ENCODE data around the gene TLR4.

Gene TLR4

DNA sequence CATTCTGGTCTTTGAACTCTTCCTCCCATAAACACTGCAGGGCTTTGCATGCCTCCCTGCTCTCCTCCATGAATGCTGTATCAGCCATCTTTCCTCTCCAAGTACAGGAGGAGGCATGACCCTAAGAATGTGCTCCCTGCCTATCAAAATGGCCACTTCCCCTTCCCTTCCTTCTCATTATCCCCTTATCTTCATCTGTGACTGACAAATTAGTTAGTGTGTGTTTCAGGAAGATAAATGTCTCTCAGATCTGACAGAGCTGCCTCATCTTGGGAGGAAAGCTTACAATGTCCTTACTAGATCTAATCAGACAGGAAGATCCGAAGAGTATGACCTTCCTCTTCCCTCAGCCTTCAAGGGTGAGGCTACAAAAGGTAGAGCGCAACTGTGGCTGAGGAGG lies 46.2 kb downstream of the TLR4 start:
- TF ChIP-seq POU2F2 (IDR thresholded peaks at IDR 0.05; ENCODE audit: low read depth, low read length), result no peak
- TF ChIP-seq PAX5 (IDR thresholded peaks at IDR 0.05; ENCODE audit: insufficient read depth, low read length, severe bottlenecking), result no peak
- no peak for TF ChIP-seq POLR2A (IDR thresholded peaks at IDR 0.05; ENCODE audit: low read depth, low read length)
- TF ChIP-seq TAF1 (IDR thresholded peaks at IDR 0.05; ENCODE audit: low read depth, low read length), result no peak
- no peak for TF ChIP-seq SPI1 (IDR thresholded peaks at IDR 0.05; ENCODE audit: low read depth, low read length)
- no peak for TF ChIP-seq POLR2AphosphoS5 (IDR thresholded peaks at IDR 0.05; ENCODE audit: low read depth, low read length)
- FAIRE-seq, result no peak
- DNase-seq (ENCODE audit: insufficient read length, low spot score), result no peak

DNA sequence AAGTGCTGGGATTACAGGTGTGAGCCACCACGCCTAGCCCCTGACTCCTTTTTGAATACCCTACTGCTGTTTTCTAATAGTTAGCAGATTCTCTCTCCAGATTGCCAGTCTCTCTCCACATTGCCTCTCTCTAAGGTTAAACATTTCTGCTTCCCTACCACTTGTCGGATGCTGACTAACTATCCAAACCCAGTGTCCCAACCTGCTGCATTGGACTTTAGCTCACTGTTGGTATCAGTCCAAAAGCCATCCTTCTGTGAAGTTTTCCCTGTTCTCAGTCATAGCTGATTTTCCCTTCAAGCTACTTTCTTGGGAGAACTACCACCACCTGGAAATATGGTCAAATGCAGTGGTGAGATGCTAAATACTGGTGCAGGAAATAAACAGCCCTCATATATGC lies 48.7 kb downstream of the TLR4 start:
- FAIRE-seq (no peak), DNase-seq (ENCODE audit: insufficient read length, low spot score) (no peak)
- TF ChIP-seq POLR2AphosphoS5 (IDR thresholded peaks at IDR 0.05; ENCODE audit: low read depth, low read length), result no peak
- no peak for TF ChIP-seq SPI1 (IDR thresholded peaks at IDR 0.05; ENCODE audit: low read depth, low read length)
- no peak for TF ChIP-seq PAX5 (IDR thresholded peaks at IDR 0.05; ENCODE audit: insufficient read depth, low read length, severe bottlenecking)
- no peak for TF ChIP-seq TAF1 (IDR thresholded peaks at IDR 0.05; ENCODE audit: low read depth, low read length)
- no peak for TF ChIP-seq POLR2A (IDR thresholded peaks at IDR 0.05; ENCODE audit: low read depth, low read length)
- TF ChIP-seq POU2F2 (IDR thresholded peaks at IDR 0.05; ENCODE audit: low read depth, low read length), result no peak

DNA sequence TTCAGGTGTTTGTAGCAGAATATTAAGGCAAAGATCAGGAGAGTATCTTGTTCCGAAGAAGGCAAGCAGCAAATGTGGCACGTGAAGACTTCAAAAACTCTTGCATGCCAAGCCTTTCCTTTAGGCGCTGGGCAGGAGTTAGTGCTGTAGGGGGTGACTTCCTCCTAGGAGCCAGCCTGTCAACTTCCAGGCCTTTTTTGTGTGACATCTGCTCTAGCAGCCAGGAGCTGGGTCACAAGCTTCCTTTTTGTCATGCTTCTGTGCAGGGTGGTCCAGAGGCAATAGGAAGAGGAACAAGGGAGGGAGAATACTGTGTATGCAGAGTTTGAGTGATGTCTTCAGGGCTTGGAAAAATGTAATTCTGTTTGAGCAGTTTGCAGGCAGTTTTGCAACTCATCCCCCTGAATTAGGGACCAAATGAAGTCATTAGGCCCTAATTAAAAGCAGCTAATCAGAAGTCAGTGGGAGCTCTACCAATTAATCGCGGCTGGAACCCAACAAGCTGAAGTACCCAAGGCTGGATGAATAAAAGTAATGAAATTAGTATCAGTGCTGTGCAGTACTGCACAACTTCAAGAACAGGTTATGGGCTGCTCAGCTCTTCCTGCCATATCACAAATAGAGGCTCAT lies 53.5 kb downstream of the TLR4 start:
- FAIRE-seq, result no peak
- no peak for TF ChIP-seq PAX5 (IDR thresholded peaks at IDR 0.05; ENCODE audit: insufficient read depth, low read length, severe bottlenecking)
- no peak for TF ChIP-seq POLR2AphosphoS5 (IDR thresholded peaks at IDR 0.05; ENCODE audit: low read depth, low read length)
- TF ChIP-seq TAF1 (IDR thresholded peaks at IDR 0.05; ENCODE audit: low read depth, low read length), result no peak
- TF ChIP-seq POLR2A (IDR thresholded peaks at IDR 0.05; ENCODE audit: low read depth, low read length), result no peak
- no peak for TF ChIP-seq SPI1 (IDR thresholded peaks at IDR 0.05; ENCODE audit: low read depth, low read length)
- no peak for TF ChIP-seq POU2F2 (IDR thresholded peaks at IDR 0.05; ENCODE audit: low read depth, low read length)
- DNase-seq (ENCODE audit: insufficient read length, low spot score), result no peak

DNA sequence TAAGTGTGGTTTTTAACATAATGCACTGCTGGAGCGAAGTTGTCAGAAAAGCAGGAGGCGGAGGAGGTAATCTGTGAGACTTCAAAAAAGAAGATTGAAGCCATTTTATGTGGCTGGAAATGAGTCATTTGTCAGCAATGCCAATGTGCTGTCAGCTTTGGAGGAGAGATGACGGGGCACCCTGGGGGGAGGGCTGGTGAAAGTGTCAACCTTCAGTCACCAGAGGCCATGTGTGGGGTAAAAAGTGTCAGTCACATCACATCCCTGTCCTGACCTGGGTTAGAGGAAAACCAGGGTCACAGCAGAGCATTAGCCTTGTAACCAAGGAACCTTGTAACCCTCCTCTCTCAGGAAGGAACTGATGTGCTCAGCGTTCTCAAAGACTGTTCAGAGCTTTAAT lies 59.1 kb downstream of the TLR4 start:
- no peak for FAIRE-seq
- DNase-seq (ENCODE audit: insufficient read length, low spot score), result no peak
- TF ChIP-seq POLR2A (IDR thresholded peaks at IDR 0.05; ENCODE audit: low read depth, low read length), result no peak
- TF ChIP-seq SPI1 (IDR thresholded peaks at IDR 0.05; ENCODE audit: low read depth, low read length), result no peak
- no peak for TF ChIP-seq POLR2AphosphoS5 (IDR thresholded peaks at IDR 0.05; ENCODE audit: low read depth, low read length)
- no peak for TF ChIP-seq POU2F2 (IDR thresholded peaks at IDR 0.05; ENCODE audit: low read depth, low read length)
- TF ChIP-seq PAX5 (IDR thresholded peaks at IDR 0.05; ENCODE audit: insufficient read depth, low read length, severe bottlenecking), result no peak
- no peak for TF ChIP-seq TAF1 (IDR thresholded peaks at IDR 0.05; ENCODE audit: low read depth, low read length)

DNA sequence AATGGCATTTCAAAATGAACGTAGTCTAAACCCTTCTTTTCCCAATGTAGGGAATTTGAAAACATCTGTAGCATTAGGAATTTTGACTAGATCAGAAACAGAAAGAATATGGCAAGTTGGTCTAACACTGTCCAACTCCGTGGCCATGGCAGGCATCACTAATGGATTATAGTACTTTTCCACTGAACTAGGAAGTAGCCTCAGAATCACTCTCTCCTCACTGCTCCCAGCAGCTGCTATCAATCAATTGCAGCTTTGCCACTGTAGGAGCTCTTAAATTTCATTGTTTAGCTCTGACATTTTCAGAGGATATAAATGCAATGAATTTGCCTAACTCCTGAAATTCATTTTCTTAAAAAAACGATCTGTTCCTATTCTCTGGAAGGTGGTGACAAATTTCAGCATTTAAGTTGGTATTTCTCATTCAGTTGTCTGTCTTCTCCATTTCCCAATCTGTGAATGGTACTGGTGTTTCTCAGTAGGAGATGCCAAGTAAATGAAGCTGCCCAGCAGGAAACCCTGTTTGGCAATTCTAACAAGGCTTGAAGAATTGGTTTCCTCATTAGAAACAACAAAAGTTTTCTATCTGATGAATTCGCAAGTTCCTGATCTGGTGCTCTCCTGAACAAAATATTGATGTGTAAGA lies 64.7 kb downstream of the TLR4 start:
- FAIRE-seq (no peak), DNase-seq (ENCODE audit: insufficient read length, low spot score) (no peak)
- TF ChIP-seq SPI1 (IDR thresholded peaks at IDR 0.05; ENCODE audit: low read depth, low read length) (no peak), POLR2A (IDR thresholded peaks at IDR 0.05; ENCODE audit: low read depth, low read length) (no peak), TAF1 (IDR thresholded peaks at IDR 0.05; ENCODE audit: low read depth, low read length) (no peak), POU2F2 (IDR thresholded peaks at IDR 0.05; ENCODE audit: low read depth, low read length) (no peak)

DNA sequence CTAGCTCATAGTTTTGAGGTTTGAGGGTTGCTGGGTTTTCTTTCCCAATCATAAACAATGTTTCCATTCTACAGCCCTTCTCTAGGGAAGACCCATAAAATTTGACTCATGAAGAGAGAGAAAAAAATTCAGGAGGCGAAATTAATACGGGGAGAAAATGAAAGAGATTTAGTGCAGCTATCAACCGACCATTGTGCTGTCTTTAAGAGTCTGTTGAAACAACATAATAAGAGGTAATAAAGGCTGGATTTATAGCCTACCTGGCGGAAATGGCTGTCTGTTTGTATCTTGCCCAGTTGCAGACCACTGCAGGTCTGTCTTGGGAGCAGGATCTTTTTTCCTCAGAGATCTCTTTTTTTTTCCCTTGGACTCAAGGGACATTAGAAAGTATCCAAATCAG lies 66.9 kb downstream of the TLR4 start:
- FAIRE-seq, result no peak
- DNase-seq (ENCODE audit: insufficient read length, low spot score), result no peak
- TF ChIP-seq POLR2AphosphoS5 (IDR thresholded peaks at IDR 0.05; ENCODE audit: low read depth, low read length) (no peak), POLR2A (IDR thresholded peaks at IDR 0.05; ENCODE audit: low read depth, low read length) (no peak), PAX5 (IDR thresholded peaks at IDR 0.05; ENCODE audit: insufficient read depth, low read length, severe bottlenecking) (no peak), POU2F2 (IDR thresholded peaks at IDR 0.05; ENCODE audit: low read depth, low read length) (no peak), SPI1 (IDR thresholded peaks at IDR 0.05; ENCODE audit: low read depth, low read length) (no peak), TAF1 (IDR thresholded peaks at IDR 0.05; ENCODE audit: low read depth, low read length) (no peak)

DNA sequence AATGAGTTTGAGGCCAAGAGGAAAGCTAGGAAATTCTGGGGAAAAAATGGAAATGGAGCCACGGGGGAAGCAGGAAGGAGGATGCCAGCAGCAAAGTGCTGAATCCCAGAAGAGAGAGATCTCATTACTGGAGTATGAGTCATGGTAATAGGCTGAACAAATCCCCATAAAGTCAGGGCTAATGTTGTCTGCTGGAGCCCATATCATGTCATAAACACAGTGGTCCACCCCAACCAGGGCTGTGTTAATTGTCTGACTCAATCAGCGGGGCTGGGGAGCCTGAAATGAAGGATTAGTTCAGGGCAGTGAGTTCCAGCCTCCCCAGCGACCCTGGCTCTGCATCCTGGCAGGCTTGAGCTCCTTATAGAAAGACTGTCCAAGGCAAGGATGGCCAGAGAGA lies 68.8 kb downstream of the TLR4 start:
- FAIRE-seq, result no peak
- DNase-seq (ENCODE audit: insufficient read length, low spot score), result no peak

More for the DNA sequence above, 68.8 kb downstream of the TLR4 start:
- TF ChIP-seq POLR2AphosphoS5 (IDR thresholded peaks at IDR 0.05; ENCODE audit: low read depth, low read length), result no peak
- TF ChIP-seq POU2F2 (IDR thresholded peaks at IDR 0.05; ENCODE audit: low read depth, low read length), result no peak
- TF ChIP-seq POLR2A (IDR thresholded peaks at IDR 0.05; ENCODE audit: low read depth, low read length), result no peak
- TF ChIP-seq SPI1 (IDR thresholded peaks at IDR 0.05; ENCODE audit: low read depth, low read length), result no peak
